K562 (cell line): ENCODE results near the gene PRKAG2. TPM values are rescaled to one million over a fixed set of nuclear protein-coding genes. Genes with fewer than 3 reads are reported as not detected.

Experiments
- ARID1B ChIP-seq: fragments of 450-650 bp; IDR thresholded peaks from 2 replicates; pipeline ENCODE4 v1.6.1; 2016; ENCODE audit warnings: antibody characterized with exemption, mild to moderate bottlenecking, inconsistent platforms
- CC2D1A ChIP-seq: fragments of 450-650 bp; IDR thresholded peaks from 2 replicates; pipeline ENCODE4 v1.6.1; 2017; ENCODE audit warnings: mild to moderate bottlenecking
- DMBX1 ChIP-seq: fragments of 250-450 bp; sonication (Bioruptor Pico); IDR thresholded peaks from 2 replicates; pipeline ENCODE4 v1.8.0; 2022; ENCODE audit warnings: inconsistent platforms, mild to moderate bottlenecking, moderate library complexity, borderline replicate concordance
- JUN ChIP-seq, 2 experiments: sonication (generic) in 1 of 2; formaldehyde crosslinking in 1 of 2; IDR thresholded peaks; 2 replicates each; pipeline versions ENCODE4 v1.6.1 to v1.8.0; 2012 to 2022; ENCODE audit warnings: borderline replicate concordance in 2 of 2, mild to moderate bottlenecking in 2 of 2, improper control_type of control experiment in 1 of 2, low read depth in 1 of 2, low read length in 1 of 2, missing genetic modification reagents in 1 of 2
- NONO ChIP-seq, 2 experiments: fragments of 200-400 bp in 1 of 2; fragments of 450-650 bp in 1 of 2; formaldehyde crosslinking in 1 of 2; IDR thresholded peaks; 2 replicates each; pipeline ENCODE4 v1.6.1; 2017; ENCODE audit warnings: low read depth in 2 of 2, mild to moderate bottlenecking in 2 of 2, moderate library complexity in 2 of 2, low read length in 1 of 2
- OTX1 ChIP-seq: fragments of 450-650 bp; formaldehyde crosslinking; IDR thresholded peaks from 2 replicates; pipeline ENCODE4 v1.4.0; 2022; ENCODE audit warnings: mild to moderate bottlenecking
- SMARCA5 ChIP-seq: fragments of 450-650 bp; IDR thresholded peaks from 2 replicates; pipeline ENCODE4 v1.6.1; 2016
- SREBF2 ChIP-seq: sonication (generic); formaldehyde crosslinking; IDR thresholded peaks from 2 replicates; pipeline ENCODE4 v1.4.0; 2020; ENCODE audit warnings: mild to moderate bottlenecking, missing genetic modification reagents
- SRF ChIP-seq, 2 experiments: fragments of 250-450, 450-650 bp in 1 of 2; sonication (Bioruptor Pico) in 1 of 2; sonication (generic) in 1 of 2; formaldehyde crosslinking; IDR thresholded peaks; 2 replicates each; pipeline versions ENCODE4 v1.5.0 to v1.5.1; 2020 to 2022; ENCODE audit warnings: mild to moderate bottlenecking in 1 of 2, missing genetic modification reagents in 1 of 2
- ZNF445 ChIP-seq: fragments of 250-450 bp; sonication (Bioruptor Pico); IDR thresholded peaks from 2 replicates; pipeline ENCODE4 v1.4.0; 2020; ENCODE audit warnings: low read depth, mild to moderate bottlenecking, moderate library complexity
- ZNF830 ChIP-seq: fragments of 250-450 bp; sonication (Bioruptor Pico); IDR thresholded peaks from 2 replicates; pipeline ENCODE4 v1.5.0; 2021; ENCODE audit warnings: mild to moderate bottlenecking
- polyA plus RNA-seq, 8 experiments: library from polyadenylated mRNA; depleted of rRNA in 4 of 8; stranded (reverse) in 5 of 8; unstranded in 3 of 8; fragments of >200 nt; fragmentation: Nextera tagmentation in 2 of 8; fragmentation: Illumina TruSeq in 1 of 8; extraction: Ambion mirVana in 2 of 8; extraction: Trizol in 1 of 8; gene quantifications; 2 replicates each; pipeline versions ENCODE4 v1.2.1 to v1.2.3, GENCODE V29; 2011 to 2014; ENCODE audit warnings: inconsistent platforms in 1 of 8, missing spikeins in 1 of 8
- total RNA-seq, 7 experiments: library from RNA; depleted of rRNA in 6 of 7; stranded (reverse); fragments of >200 nt in 6 of 7; fragmentation: Illumina TruSeq in 2 of 7; extraction: Trizol in 2 of 7; gene quantifications; 2 replicates each; pipeline versions ENCODE4 v1.2.1 to v1.2.3, GENCODE V29; 2011 to 2021; ENCODE audit warnings: low replicate concordance in 1 of 7
- TF ChIP-seq, protein P1 (sequence below): fragments of 250-450 bp; sonication (Bioruptor Pico); IDR thresholded peaks from 2 replicates; pipeline ENCODE4 v1.4.0; 2020
- TF ChIP-seq, protein P2 (sequence below): fragments of 250-450 bp; sonication (Bioruptor Pico); IDR thresholded peaks from 2 replicates; pipeline ENCODE4 v1.6.1; 2021; ENCODE audit warnings: mild to moderate bottlenecking
- TF ChIP-seq, protein P3 (sequence below): sonication (generic); formaldehyde crosslinking; IDR thresholded peaks from 2 replicates; pipeline ENCODE4 v1.5.0; 2020; ENCODE audit warnings: missing genetic modification reagents
- TF ChIP-seq, protein P4 (sequence below), 2 experiments: IDR thresholded peaks in 1 of 2; conservative IDR thresholded peaks in 1 of 2; 2 replicates each; pipeline ENCODE4 v1.6.1; 2016; ENCODE audit warnings: low read depth in 2 of 2, mild to moderate bottlenecking in 1 of 2, missing compliant biosample characterization in 1 of 2, missing genetic modification characterization in 1 of 2, moderate library complexity in 1 of 2

Gene PRKAG2
- total and polyA plus RNA-seq, 9 of the 15 experiments (the other 6 are each of a cell fraction or from before 2014, with no cell fraction given) = 0.99 to 5.6 (median 3.3) TPM

DNA sequence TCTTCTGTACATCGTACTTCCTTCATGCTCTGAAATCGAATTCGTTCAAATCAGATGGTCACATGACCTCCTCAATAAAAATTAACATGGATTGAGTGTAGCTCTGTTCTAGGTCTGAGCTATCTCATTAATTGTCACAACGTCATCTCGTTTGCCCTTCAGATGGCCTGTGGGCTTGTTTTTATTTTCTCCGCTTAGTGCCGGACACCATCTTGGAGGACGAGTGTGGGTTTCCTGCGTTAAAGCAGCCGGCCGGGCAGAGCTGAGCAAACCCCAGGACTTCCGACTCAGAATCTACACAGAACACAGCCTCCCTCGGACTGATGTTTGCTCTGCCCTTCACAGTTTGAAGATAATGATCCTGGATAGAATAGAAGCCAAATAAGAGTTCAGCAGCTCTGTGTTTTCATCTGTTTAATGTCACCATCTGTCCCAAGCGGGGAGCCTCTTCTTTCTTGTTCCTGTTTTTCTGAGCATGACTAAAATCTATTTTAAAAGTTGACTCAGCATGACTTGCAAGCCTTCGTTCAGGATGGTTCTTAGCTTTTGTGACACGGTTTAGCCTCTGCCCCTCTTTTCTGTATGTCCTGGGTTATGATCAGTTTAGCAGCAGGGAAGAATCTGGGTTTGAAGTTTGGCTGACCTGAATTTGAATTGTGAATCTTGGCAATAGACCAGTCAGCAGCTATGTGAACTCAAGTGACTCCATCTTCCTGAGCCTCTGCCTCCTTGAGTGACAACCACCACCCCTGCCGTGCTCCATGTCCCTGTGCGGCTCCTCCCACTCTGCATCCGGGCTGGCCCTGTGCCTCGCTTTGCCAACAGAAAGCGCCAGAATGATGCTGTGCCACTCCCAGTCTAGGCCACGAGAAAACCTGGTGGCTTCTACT is 48.8 kb upstream of the PRKAG2 start (continued):
- TF ChIP-seq, protein P1, sequence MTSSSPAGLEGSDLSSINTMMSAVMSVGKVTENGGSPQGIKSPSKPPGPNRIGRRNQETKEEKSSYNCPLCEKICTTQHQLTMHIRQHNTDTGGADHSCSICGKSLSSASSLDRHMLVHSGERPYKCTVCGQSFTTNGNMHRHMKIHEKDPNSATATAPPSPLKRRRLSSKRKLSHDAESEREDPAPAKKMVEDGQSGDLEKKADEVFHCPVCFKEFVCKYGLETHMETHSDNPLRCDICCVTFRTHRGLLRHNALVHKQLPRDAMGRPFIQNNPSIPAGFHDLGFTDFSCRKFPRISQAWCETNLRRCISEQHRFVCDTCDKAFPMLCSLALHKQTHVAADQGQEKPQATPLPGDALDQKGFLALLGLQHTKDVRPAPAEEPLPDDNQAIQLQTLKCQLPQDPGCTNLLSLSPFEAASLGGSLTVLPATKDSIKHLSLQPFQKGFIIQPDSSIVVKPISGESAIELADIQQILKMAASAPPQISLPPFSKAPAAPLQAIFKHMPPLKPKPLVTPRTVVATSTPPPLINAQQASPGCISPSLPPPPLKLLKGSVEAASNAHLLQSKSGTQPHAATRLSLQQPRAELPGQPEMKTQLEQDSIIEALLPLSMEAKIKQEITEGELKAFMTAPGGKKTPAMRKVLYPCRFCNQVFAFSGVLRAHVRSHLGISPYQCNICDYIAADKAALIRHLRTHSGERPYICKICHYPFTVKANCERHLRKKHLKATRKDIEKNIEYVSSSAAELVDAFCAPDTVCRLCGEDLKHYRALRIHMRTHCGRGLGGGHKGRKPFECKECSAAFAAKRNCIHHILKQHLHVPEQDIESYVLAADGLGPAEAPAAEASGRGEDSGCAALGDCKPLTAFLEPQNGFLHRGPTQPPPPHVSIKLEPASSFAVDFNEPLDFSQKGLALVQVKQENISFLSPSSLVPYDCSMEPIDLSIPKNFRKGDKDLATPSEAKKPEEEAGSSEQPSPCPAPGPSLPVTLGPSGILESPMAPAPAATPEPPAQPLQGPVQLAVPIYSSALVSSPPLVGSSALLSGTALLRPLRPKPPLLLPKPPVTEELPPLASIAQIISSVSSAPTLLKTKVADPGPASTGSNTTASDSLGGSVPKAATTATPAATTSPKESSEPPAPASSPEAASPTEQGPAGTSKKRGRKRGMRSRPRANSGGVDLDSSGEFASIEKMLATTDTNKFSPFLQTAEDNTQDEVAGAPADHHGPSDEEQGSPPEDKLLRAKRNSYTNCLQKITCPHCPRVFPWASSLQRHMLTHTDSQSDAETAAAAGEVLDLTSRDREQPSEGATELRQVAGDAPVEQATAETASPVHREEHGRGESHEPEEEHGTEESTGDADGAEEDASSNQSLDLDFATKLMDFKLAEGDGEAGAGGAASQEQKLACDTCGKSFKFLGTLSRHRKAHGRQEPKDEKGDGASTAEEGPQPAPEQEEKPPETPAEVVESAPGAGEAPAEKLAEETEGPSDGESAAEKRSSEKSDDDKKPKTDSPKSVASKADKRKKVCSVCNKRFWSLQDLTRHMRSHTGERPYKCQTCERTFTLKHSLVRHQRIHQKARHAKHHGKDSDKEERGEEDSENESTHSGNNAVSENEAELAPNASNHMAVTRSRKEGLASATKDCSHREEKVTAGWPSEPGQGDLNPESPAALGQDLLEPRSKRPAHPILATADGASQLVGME = peak; percentile 97
- no peak for TF ChIP-seq SMARCA5
- TF ChIP-seq, protein P2, sequence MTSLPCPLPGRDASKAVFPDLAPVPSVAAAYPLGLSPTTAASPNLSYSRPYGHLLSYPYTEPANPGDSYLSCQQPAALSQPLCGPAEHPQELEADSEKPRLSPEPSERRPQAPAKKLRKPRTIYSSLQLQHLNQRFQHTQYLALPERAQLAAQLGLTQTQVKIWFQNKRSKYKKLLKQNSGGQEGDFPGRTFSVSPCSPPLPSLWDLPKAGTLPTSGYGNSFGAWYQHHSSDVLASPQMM (CRISPR knock-in tag) = no peak
- peak; percentile 96 for TF ChIP-seq DMBX1 (CRISPR knock-in tag)
- peak; percentile 42 for TF ChIP-seq ARID1B
- TF ChIP-seq, protein P3, sequence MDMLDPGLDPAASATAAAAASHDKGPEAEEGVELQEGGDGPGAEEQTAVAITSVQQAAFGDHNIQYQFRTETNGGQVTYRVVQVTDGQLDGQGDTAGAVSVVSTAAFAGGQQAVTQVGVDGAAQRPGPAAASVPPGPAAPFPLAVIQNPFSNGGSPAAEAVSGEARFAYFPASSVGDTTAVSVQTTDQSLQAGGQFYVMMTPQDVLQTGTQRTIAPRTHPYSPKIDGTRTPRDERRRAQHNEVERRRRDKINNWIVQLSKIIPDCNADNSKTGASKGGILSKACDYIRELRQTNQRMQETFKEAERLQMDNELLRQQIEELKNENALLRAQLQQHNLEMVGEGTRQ = peak; percentile 33; the same call in 1 of the 2 replicates
- TF ChIP-seq OTX1 (CRISPR knock-in tag) = peak; percentile 81
- 0 out of 4 replicates have a peak, but pooled peaks of 1 of the 2 experiments have one; percentile 42 for TF ChIP-seq SRF (CRISPR knock-in tag; IDR thresholded peaks at IDR 0.05)
- 0 out of 2 replicates have a peak, but pooled peaks have one; percentile 38 for TF ChIP-seq JUN (IDR thresholded peaks at IDR 0.05; ENCODE audit: borderline replicate concordance, low read depth, low read length)
- TF ChIP-seq JUN (CRISPR knock-in tag; IDR thresholded peaks at IDR 0.05; ENCODE audit: borderline replicate concordance) = no peak; the same call in 1 of the 2 replicates
- 0 out of 2 replicates have a peak, but pooled peaks have one; percentile 29 for TF ChIP-seq ZNF830 (CRISPR knock-in tag)
- TF ChIP-seq ZNF445 (CRISPR knock-in tag) = peak; percentile 69; the same call in 1 of the 2 replicates
- TF ChIP-seq, protein P4, sequence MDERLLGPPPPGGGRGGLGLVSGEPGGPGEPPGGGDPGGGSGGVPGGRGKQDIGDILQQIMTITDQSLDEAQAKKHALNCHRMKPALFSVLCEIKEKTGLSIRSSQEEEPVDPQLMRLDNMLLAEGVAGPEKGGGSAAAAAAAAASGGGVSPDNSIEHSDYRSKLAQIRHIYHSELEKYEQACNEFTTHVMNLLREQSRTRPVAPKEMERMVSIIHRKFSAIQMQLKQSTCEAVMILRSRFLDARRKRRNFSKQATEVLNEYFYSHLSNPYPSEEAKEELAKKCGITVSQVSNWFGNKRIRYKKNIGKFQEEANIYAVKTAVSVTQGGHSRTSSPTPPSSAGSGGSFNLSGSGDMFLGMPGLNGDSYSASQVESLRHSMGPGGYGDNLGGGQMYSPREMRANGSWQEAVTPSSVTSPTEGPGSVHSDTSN (CRISPR knock-in tag; IDR thresholded peaks at IDR 0.05; ENCODE audit: low read depth) = no peak; the same call in 1 of the 2 replicates
- TF ChIP-seq, protein P4 (tag; conservative IDR thresholded peaks at IDR 0.05; ENCODE audit: low read depth) = peak; percentile 85
- TF ChIP-seq NONO (IDR thresholded peaks at IDR 0.05; ENCODE audit: low read depth in 2 of 2, low read length in 1 of 2) = no peak
- no peak for TF ChIP-seq CC2D1A
- no peak for TF ChIP-seq SREBF2
